Measurements from ENCODE around the gene ATXN1.
"Not testable (repeated sequence)": the region's sequence is repeated elsewhere in the genome, so short reads cannot be mapped to it uniquely, and the experiment has no call there.

Gene ATXN1

DNA sequence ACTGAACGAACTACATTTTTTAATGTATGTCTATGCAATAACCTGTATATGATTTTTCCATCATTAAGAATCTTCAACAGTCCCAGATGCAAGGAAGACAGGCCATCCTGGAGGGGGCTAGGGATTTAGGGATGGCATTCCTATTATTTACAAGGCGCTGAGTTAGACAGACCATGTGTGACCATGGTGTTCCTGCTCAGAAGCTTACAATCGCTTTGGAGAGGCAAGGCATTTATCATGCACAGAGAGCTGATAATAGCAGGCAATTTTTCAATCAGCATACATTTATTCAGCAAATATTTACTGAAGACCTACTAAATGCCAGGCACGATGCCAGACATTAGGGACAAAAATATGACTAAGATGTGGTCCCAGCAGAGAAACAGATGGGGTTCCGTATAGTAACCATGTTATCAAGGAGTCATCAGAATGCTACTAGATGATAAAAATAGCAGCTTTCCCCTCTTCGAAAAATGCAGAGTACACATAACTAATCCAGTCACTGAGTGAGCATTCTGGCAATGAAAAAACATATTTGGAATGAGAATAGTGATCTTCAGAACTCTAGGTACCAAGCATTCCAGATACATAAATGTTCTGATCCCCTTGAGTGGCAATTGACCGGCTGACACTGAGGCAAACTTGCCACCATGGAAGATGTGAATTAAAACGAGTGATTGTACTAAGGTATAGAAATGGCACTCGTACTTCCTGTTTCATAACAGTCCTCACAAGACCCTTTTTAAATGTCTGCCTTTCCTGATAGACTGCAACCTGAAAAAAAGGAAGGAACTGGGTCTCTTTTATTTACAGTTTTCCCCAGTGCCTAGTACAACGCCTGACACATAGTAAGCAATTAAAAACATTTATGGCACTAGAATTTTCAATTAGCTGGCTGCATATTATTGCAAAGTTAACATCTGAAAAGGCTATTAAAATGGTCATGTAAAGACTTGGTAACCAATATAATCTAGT lies 135.7 kb downstream of the ATXN1 start:
- Histone ChIP-seq H3K27ac (ENCODE audit: low read depth, low read length) (no peak overlapping the region), H3K4me3 (ENCODE audit: low read depth in 1 of 2, low read length in 2 of 2) (no peak overlapping the region), H3K9me3 (ENCODE audit: low read length) (no peaks in the 10 kb centered on the region), H3K9ac (ENCODE audit: low read length) (no peak overlapping the region), H3K36me3 (ENCODE audit: insufficient read depth, low read length) (peaks cover 5% of the 10 kb centered on the region), H3K4me1 (ENCODE audit: insufficient read depth, low read length) (no peaks in the 10 kb centered on the region), H3K27me3 (ENCODE audit: control insufficient read depth in 1 of 2, insufficient read depth in 2 of 2, low read length in 2 of 2) (no peaks in the 10 kb centered on the region)

DNA sequence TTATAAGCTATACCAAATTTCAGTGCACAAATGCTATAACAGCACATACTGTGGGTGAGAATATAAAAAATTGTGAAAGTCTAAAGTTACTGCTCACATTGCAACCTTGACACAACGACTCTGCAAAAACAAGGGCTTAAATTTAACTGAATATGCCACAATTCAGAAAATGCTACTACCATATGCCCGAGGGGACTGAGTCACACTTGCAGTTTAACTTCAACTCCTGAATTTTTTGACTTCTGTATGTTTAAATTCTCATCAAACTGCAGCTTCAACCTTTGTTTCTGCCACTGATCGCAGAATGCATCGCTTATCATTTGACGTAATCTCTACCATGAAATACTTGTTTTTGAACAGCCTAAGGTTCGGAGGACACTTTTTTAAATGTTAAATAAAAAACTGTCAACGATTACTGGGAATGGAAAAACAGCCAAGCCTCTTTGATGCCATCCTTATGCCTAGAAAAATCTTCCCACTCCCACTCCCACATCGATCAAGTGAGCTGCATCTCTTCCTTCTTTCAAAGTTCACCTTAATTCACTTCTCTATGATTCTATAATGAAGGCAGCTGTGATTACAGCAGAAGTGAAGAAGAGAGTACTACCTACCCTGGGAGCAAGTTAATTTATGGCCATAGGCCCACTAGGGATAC lies 136.5 kb downstream of the ATXN1 start:
- H3K27me3 ChIP-seq (ENCODE audit: control insufficient read depth in 1 of 2, insufficient read depth in 2 of 2, low read length in 2 of 2): no peaks in the 10 kb centered on the region
- H3K9ac ChIP-seq (ENCODE audit: low read length): no peak overlapping the region

DNA sequence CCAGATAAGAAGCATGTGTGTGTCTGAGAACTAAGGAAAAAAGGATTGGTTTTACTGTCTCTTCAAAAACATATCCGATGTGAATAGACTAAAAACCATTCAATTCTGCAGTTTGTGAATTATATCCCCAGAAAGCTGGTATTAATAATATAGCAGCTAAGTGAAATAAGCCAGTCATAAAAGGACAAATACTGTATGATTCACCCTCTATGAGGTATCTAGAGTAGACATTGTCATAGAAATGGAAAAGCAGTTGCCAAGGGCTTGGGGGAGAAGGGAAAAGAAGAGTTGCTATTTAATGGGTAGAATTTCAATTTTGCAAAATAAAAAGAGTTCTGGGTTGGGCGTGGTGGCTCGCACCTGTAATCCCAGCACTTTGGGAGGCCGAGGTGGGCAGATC lies 137.5 kb downstream of the ATXN1 start:
- Histone ChIP-seq H3K36me3 (ENCODE audit: insufficient read depth, low read length) (no peaks in the 10 kb centered on the region), H3K27me3 (ENCODE audit: control insufficient read depth in 1 of 2, insufficient read depth in 2 of 2, low read length in 2 of 2) (no peaks in the 10 kb centered on the region), H3K9me3 (ENCODE audit: low read length) (no peaks in the 10 kb centered on the region), H3K4me1 (ENCODE audit: insufficient read depth, low read length) (no peaks in the 10 kb centered on the region), H3K9ac (ENCODE audit: low read length) (no peak overlapping the region), H3K27ac (ENCODE audit: low read depth, low read length) (no peak overlapping the region), H3K4me3 (ENCODE audit: low read depth in 1 of 2, low read length in 2 of 2) (no peak overlapping the region)

More for the DNA sequence above, 136.5 kb downstream of the ATXN1 start:
- no peaks in the 10 kb centered on the region for H3K9me3 ChIP-seq (ENCODE audit: low read length)
- no peaks in the 10 kb centered on the region for H3K4me1 ChIP-seq (ENCODE audit: insufficient read depth, low read length)
- H3K4me3 ChIP-seq (ENCODE audit: low read depth in 1 of 2, low read length in 2 of 2): no peak overlapping the region
- H3K36me3 ChIP-seq (ENCODE audit: insufficient read depth, low read length): no peaks in the 10 kb centered on the region
- H3K27ac ChIP-seq (ENCODE audit: low read depth, low read length): no peak overlapping the region

DNA sequence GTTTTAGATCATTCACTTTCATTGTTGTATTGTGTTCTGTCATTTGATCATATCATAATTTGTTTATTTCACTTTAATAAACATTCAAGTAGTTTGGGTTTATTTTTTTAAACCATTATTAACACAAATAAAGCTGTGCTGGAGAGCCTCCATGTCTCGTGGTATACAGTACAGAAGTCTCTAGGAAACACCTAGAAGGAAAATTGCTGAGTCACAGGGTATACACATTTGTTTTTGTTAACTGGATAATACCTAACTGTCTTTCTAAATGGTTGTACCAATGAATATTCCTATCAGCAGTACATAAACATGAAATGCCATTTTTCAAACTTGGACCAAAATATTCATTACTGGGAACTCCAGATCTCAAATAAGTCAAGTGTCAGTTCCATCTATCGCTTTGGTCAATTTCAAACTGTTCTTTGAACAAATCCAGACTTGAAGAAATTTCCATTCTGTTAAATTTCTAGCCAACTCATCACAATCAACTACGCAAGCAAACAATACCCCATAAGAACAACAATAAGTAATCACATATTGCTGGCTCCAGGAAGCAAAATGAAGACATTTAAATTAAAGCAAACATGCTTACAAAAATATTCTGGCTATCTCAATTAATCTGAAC lies 138.1 kb downstream of the ATXN1 start:
- H3K4me3 ChIP-seq (ENCODE audit: low read depth in 1 of 2, low read length in 2 of 2): no peak overlapping the region
- no peak overlapping the region for H3K9ac ChIP-seq (ENCODE audit: low read length)
- no peaks in the 10 kb centered on the region for H3K4me1 ChIP-seq (ENCODE audit: insufficient read depth, low read length)
- no peaks in the 10 kb centered on the region for H3K36me3 ChIP-seq (ENCODE audit: insufficient read depth, low read length)
- H3K9me3 ChIP-seq (ENCODE audit: low read length): no peaks in the 10 kb centered on the region
- no peaks in the 10 kb centered on the region for H3K27me3 ChIP-seq (ENCODE audit: control insufficient read depth in 1 of 2, insufficient read depth in 2 of 2, low read length in 2 of 2)
- no peak overlapping the region for H3K27ac ChIP-seq (ENCODE audit: low read depth, low read length)

DNA sequence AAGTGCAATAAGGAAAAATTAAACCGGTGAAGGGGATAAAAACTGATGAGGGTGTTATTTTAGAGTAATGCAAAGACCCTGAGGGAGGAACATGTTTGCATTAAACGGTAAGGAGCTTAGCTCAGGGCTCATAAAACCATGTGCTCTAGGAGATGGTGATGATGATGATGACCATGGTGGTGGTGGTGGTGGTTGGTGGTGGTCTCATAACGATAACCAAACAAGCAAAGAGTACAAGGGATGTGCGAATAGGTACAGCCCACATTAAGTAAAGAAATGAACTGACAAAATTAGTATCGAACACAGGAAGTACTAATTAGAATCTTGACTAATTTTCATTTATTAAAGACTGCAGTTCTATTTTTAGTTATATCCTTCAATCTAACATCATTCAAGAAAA lies 139.1 kb downstream of the ATXN1 start:
- Histone ChIP-seq H3K27ac (ENCODE audit: low read depth, low read length) (no peak overlapping the region), H3K4me3 (ENCODE audit: low read depth in 1 of 2, low read length in 2 of 2) (no peak overlapping the region)

DNA sequence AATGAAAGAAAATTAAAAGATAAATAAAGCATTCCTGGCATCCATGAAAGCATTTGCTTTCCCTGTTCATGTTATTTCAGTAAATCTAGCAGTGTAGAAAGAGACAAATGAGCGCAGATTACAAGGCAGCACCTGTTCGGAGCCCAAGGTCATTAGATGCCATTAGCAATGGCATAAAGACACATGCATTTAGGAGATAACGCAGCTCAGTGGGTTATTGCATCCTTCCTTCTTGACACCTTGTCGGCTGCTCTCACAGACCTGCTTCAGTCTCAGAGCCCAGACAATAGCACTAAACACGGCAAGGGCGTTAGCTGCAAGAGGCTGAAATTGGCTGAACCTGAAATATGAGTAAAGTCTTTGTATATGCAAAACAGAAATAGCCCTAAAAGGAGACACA lies 140.3 kb downstream of the ATXN1 start:
- Histone ChIP-seq H3K36me3 (ENCODE audit: insufficient read depth, low read length) (no peaks in the 10 kb centered on the region), H3K27ac (ENCODE audit: low read depth, low read length) (no peak overlapping the region), H3K9ac (ENCODE audit: low read length) (no peak overlapping the region), H3K9me3 (ENCODE audit: low read length) (no peaks in the 10 kb centered on the region), H3K4me3 (ENCODE audit: low read depth in 1 of 2, low read length in 2 of 2) (no peak overlapping the region), H3K27me3 (ENCODE audit: control insufficient read depth in 1 of 2, insufficient read depth in 2 of 2, low read length in 2 of 2) (no peaks in the 10 kb centered on the region), H3K4me1 (ENCODE audit: insufficient read depth, low read length) (no peaks in the 10 kb centered on the region)

More for the DNA sequence above, 139.1 kb downstream of the ATXN1 start:
- H3K9ac ChIP-seq (ENCODE audit: low read length): no peak overlapping the region
- H3K9me3 ChIP-seq (ENCODE audit: low read length): no peaks in the 10 kb centered on the region
- no peaks in the 10 kb centered on the region for H3K27me3 ChIP-seq (ENCODE audit: control insufficient read depth in 1 of 2, insufficient read depth in 2 of 2, low read length in 2 of 2)
- no peaks in the 10 kb centered on the region for H3K36me3 ChIP-seq (ENCODE audit: insufficient read depth, low read length)
- no peaks in the 10 kb centered on the region for H3K4me1 ChIP-seq (ENCODE audit: insufficient read depth, low read length)

DNA sequence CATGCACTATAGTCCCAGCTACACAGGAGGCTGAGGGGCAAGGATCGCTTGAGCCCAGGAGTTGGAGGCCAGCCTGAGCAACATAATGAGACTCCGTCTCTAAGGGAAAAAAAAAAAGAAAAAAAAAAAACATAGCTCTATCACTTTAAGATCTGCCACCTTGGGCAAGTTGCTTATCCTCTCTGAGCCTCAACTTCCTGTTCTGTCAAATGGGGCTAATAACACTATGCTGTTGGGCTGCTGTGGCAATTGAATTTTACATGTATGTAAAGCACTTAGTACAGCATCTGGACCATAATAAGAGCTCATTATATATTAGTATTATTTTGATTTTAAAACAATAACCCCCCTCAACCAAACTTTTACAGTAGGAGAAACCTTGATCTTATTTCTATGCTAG lies 141.5 kb downstream of the ATXN1 start:
- Histone ChIP-seq H3K9ac (ENCODE audit: low read length) (no peak overlapping the region), H3K4me3 (ENCODE audit: low read depth in 1 of 2, low read length in 2 of 2) (no peak overlapping the region), H3K36me3 (ENCODE audit: insufficient read depth, low read length) (no peaks in the 10 kb centered on the region), H3K9me3 (ENCODE audit: low read length) (no peaks in the 10 kb centered on the region), H3K4me1 (ENCODE audit: insufficient read depth, low read length) (no peaks in the 10 kb centered on the region), H3K27me3 (ENCODE audit: control insufficient read depth in 1 of 2, insufficient read depth in 2 of 2, low read length in 2 of 2) (no peaks in the 10 kb centered on the region), H3K27ac (ENCODE audit: low read depth, low read length) (no peak overlapping the region)

DNA sequence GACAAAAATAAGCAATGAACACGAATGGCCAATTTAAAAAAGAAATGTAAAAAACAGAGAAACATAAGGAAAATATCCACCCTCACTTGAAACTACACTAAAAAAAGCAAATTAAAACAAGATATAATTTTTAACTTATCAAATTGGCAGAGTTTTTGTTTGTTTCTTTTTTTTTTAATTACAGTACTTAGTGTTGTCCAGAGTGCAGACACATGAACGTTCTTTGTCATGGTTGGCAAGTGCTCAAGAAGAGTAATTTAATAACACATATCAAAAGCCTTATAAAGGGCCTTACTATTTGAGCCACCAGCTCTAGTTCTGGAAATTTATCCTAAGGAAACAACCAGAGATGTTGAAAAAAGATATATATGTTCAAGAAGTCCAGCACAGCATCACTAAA lies 142.3 kb downstream of the ATXN1 start:
- no peak overlapping the region for H3K9ac ChIP-seq (ENCODE audit: low read length)
- no peaks in the 10 kb centered on the region for H3K4me1 ChIP-seq (ENCODE audit: insufficient read depth, low read length)
- H3K9me3 ChIP-seq (ENCODE audit: low read length): no peaks in the 10 kb centered on the region
- H3K27me3 ChIP-seq (ENCODE audit: control insufficient read depth in 1 of 2, insufficient read depth in 2 of 2, low read length in 2 of 2): no peaks in the 10 kb centered on the region
- H3K4me3 ChIP-seq (ENCODE audit: low read depth in 1 of 2, low read length in 2 of 2): no peak overlapping the region
- H3K36me3 ChIP-seq (ENCODE audit: insufficient read depth, low read length): no peaks in the 10 kb centered on the region
- no peak overlapping the region for H3K27ac ChIP-seq (ENCODE audit: low read depth, low read length)

DNA sequence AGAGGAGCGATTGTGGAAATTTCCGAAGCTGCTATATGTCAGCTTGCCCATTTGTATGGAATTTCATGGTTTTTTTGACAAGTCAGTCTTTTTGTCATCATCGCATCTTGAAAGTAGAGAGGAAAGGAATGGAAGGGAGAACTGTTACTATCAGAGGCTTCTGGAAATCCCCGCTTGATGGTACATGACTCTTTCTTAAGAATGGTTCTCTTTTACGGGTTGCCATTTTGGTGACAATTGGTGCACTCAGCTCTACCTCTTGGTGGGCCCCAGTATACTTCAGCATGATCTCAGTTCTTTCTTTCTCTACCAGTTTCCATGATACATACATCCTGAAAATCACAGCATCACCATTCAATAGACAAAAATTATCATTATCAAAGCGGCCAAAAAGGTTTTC lies 146.0 kb downstream of the ATXN1 start:
- H3K4me3 ChIP-seq (ENCODE audit: low read depth in 1 of 2, low read length in 2 of 2); H3K9me3 ChIP-seq (ENCODE audit: low read length); H3K4me1 ChIP-seq (ENCODE audit: insufficient read depth, low read length); H3K27me3 ChIP-seq (ENCODE audit: control insufficient read depth in 1 of 2, insufficient read depth in 2 of 2, low read length in 2 of 2); H3K36me3 ChIP-seq (ENCODE audit: insufficient read depth, low read length); H3K9ac ChIP-seq (ENCODE audit: low read length); H3K27ac ChIP-seq (ENCODE audit: low read depth, low read length): not testable (repeated sequence)

DNA sequence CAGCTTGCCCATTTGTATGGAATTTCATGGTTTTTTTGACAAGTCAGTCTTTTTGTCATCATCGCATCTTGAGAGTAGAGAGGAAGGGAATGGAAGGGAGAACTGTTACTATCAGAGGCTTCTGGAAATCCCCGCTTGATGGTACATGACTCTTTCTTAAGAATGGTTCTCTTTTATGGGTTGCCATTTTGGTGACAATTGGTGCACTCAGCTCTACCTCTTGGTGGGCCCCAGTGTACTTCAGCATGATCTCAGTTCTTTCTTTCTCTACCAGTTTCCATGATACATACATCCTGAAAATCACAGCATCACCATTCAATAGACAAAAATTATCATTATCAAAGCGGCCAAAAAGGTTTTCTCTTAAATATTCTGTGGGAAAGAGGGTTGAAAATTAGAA lies 147.1 kb downstream of the ATXN1 start:
- H3K4me3 ChIP-seq (ENCODE audit: low read depth in 1 of 2, low read length in 2 of 2); H3K27me3 ChIP-seq (ENCODE audit: control insufficient read depth in 1 of 2, insufficient read depth in 2 of 2, low read length in 2 of 2); H3K9me3 ChIP-seq (ENCODE audit: low read length): not testable (repeated sequence)

DNA sequence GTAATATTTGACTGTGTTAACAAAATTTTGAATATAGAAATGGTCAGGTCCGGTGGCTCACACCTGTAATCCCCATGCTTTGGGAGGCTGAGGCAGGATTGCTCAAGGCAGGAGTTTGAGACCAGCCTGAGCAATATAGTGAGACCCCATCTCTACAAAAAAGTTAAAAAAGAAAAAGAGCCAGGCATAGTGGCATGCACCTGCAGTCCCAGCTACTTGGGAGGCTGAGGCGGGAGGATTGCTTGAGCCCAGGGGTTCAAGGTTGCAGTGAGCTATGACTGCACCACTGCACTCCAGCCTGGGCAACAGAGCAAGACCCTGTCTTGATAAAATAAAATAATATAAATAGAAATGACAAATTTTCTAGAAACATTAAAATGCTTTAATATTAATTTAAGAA lies 147.8 kb downstream of the ATXN1 start:
- not testable (repeated sequence) for H3K36me3 ChIP-seq (ENCODE audit: insufficient read depth, low read length); H3K27ac ChIP-seq (ENCODE audit: low read depth, low read length); H3K9me3 ChIP-seq (ENCODE audit: low read length); H3K9ac ChIP-seq (ENCODE audit: low read length); H3K27me3 ChIP-seq (ENCODE audit: control insufficient read depth in 1 of 2, insufficient read depth in 2 of 2, low read length in 2 of 2); H3K4me3 ChIP-seq (ENCODE audit: low read depth in 1 of 2, low read length in 2 of 2); H3K4me1 ChIP-seq (ENCODE audit: insufficient read depth, low read length)

More for the DNA sequence above, 147.1 kb downstream of the ATXN1 start:
- H3K4me1 ChIP-seq (ENCODE audit: insufficient read depth, low read length); H3K36me3 ChIP-seq (ENCODE audit: insufficient read depth, low read length); H3K9ac ChIP-seq (ENCODE audit: low read length); H3K27ac ChIP-seq (ENCODE audit: low read depth, low read length): not testable (repeated sequence)
